ENCODE measurements around the gene CTNNA3.

Gene CTNNA3

GRCh38 chr10:67518043-67518442, 178.0 kb downstream of the CTNNA3 start:
- TF ChIP-seq, protein P1, sequence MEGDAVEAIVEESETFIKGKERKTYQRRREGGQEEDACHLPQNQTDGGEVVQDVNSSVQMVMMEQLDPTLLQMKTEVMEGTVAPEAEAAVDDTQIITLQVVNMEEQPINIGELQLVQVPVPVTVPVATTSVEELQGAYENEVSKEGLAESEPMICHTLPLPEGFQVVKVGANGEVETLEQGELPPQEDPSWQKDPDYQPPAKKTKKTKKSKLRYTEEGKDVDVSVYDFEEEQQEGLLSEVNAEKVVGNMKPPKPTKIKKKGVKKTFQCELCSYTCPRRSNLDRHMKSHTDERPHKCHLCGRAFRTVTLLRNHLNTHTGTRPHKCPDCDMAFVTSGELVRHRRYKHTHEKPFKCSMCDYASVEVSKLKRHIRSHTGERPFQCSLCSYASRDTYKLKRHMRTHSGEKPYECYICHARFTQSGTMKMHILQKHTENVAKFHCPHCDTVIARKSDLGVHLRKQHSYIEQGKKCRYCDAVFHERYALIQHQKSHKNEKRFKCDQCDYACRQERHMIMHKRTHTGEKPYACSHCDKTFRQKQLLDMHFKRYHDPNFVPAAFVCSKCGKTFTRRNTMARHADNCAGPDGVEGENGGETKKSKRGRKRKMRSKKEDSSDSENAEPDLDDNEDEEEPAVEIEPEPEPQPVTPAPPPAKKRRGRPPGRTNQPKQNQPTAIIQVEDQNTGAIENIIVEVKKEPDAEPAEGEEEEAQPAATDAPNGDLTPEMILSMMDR (IDR thresholded peaks at IDR 0.05; ENCODE audit: extremely low read depth, insufficient read depth, missing control alignments), result no peak
- DNase-seq (ENCODE audit: low spot score), result no peak
- in situ Hi-C loops (cut with MboI; ENCODE audit: low pct_unique_long_range_greater_than_20kb, low sequenced_read_pairs, unreplicated experiment), result no loop called here

DNA sequence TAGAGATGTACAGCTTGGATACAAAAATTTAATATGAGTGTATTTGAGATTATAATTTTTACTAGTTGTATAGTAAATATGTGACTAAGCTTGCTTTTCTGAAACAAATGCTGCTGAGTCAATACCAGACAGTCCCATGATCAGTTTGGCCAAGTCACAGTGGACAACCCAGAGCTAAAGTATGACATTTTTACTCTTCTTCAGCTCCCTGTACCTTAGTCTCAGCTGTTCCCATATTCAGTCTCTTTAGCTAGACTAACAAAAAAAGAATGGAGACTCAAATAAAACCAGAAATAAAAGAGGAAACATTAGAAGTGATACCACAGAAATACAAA, 189.3 kb downstream of the CTNNA3 start:
- TF ChIP-seq, protein P1 (IDR thresholded peaks at IDR 0.05; ENCODE audit: extremely low read depth, insufficient read depth, missing control alignments), result no peak
- no peak for DNase-seq (ENCODE audit: low spot score)
- in situ Hi-C loops (cut with MboI; ENCODE audit: low pct_unique_long_range_greater_than_20kb, low sequenced_read_pairs, unreplicated experiment), result no loop called here

DNA sequence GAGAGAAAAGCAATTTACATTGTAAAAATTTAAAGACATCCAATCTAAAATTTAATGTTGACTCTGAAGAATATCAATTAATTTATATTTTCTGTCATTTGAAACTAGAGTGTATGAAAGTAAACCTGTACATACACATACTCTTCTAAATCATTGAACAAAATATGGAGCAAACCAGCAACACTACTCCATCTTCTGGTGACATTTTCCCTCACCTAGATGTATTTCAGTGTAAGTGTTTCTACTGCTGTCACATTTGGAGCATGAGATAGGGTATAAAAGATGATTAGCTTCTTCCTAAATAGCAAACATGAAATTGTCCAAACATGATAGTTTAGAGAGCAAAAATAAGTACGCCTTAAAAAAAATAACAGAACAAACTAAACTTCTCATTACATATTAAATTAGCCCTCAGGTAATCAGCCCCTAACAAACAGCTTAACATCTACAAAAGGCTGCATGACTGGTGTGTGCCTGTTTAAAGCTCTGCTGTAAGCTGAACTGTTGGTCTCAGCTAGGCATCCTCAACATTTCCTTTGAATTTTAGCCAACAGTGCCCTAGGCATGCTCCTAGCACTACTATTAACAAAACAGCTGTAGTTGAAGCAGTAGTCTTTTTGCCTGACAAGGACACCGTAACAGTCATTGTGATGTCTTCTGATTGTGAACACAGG, 189.8 kb downstream of the CTNNA3 start:
- in situ Hi-C loops (cut with MboI; ENCODE audit: low pct_unique_long_range_greater_than_20kb, low sequenced_read_pairs, unreplicated experiment), result no loop called here
- TF ChIP-seq, protein P1 (IDR thresholded peaks at IDR 0.05; ENCODE audit: extremely low read depth, insufficient read depth, missing control alignments), result no peak
- no peak for DNase-seq (ENCODE audit: low spot score)

DNA sequence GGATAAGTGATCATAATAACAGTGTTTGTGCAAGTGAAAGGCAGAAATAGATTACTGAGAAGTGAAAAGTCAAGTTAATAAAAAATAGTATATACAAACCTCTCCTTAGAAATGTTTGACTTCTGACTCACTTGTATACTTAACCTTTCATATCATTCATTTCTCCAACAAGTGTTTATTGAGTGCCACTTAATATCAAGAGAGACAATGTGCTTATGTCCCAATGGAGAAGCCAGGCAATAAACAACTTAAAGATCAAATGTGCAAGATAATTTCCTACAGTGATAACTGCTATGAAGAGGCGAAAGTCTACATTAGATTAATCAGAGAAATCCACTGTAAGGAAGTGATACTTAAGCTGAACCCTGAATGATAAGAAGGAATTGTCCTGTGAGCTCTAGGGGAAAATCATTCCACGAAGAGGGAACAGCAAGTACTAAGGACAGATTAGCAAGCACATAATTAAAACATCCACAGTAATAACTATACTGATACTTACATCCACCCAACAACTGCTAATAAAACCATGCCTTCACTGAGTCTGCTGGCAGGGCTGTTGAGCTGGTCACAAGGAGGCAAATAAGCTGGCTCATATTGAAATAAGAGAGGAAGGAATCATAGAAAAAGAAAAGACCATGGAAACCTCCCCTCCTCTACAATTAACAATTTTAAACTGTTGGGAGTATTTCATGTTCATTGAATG, 203.5 kb downstream of the CTNNA3 start:
- TF ChIP-seq, protein P1 (IDR thresholded peaks at IDR 0.05; ENCODE audit: extremely low read depth, insufficient read depth, missing control alignments), result no peak
- no peak for DNase-seq (ENCODE audit: low spot score)
- in situ Hi-C loops (cut with MboI; ENCODE audit: low pct_unique_long_range_greater_than_20kb, low sequenced_read_pairs, unreplicated experiment), result no loop called here

- in situ Hi-C loops (cut with MboI; ENCODE audit: low pct_unique_long_range_greater_than_20kb, low sequenced_read_pairs, unreplicated experiment), result no loop called here
These were observed 207.9 kb downstream of the CTNNA3 start for GRCh38 chr10:67487906-67488619.

GRCh38 chr10:67487199-67487598, 208.8 kb downstream of the CTNNA3 start:
- in situ Hi-C loops (cut with MboI; ENCODE audit: low pct_unique_long_range_greater_than_20kb, low sequenced_read_pairs, unreplicated experiment), result no loop called here
- TF ChIP-seq, protein P1 (IDR thresholded peaks at IDR 0.05; ENCODE audit: extremely low read depth, insufficient read depth, missing control alignments), result no peak
- DNase-seq (ENCODE audit: low spot score), result no peak

More at GRCh38 chr10:67487906-67488619, 207.9 kb downstream of the CTNNA3 start:
- TF ChIP-seq, protein P1 (IDR thresholded peaks at IDR 0.05; ENCODE audit: extremely low read depth, insufficient read depth, missing control alignments), result no peak
- DNase-seq (ENCODE audit: low spot score), result no peak
